Immature natural killer cell (primary cell): ENCODE results near the gene GALNTL6. TPM values are rescaled to one million over a fixed set of nuclear protein-coding genes. Genes with fewer than 3 reads are reported as not detected.

Source experiments
- DNase-seq, 3 donors: peaks; one replicate each; pipeline ENCODE4 v3.0.0; 2022; ENCODE audit warnings: mixed read lengths in 1 of 3
- H3K27ac Mint-ChIP-seq, 6 donors: one replicate each; pipeline ENCODE4 v1.8.0; 2020; ENCODE audit warnings: mixed read lengths in 6 of 6, mild to moderate bottlenecking in 5 of 6, inconsistent platforms in 4 of 6, moderate library complexity in 3 of 6
- H3K27me3 Mint-ChIP-seq, 3 donors: one replicate each; pipeline ENCODE4 v1.8.0; 2020 to 2021; ENCODE audit warnings: low read depth in 3 of 3, mild to moderate bottlenecking in 3 of 3, mixed read lengths in 3 of 3, moderate library complexity in 3 of 3, inconsistent platforms in 1 of 3
- H3K36me3 Mint-ChIP-seq, 3 donors: one replicate each; pipeline ENCODE4 v1.8.0; 2020; ENCODE audit warnings: mixed read lengths in 3 of 3, inconsistent platforms in 2 of 3, mild to moderate bottlenecking in 2 of 3
- H3K4me1 Mint-ChIP-seq, 2 donors: one replicate each; pipeline ENCODE4 v1.8.0; 2020; ENCODE audit warnings: inconsistent platforms in 2 of 2, mild to moderate bottlenecking in 2 of 2, mixed read lengths in 2 of 2, moderate library complexity in 1 of 2
- H3K4me3 Mint-ChIP-seq, 5 donors: one replicate each; pipeline ENCODE4 v1.8.0; 2020; ENCODE audit warnings: mild to moderate bottlenecking in 5 of 5, mixed read lengths in 5 of 5, inconsistent platforms in 3 of 5, moderate library complexity in 3 of 5
- H3K9me3 Mint-ChIP-seq, 6 donors: one replicate each; pipeline ENCODE4 v1.8.0; 2020; ENCODE audit warnings: mild to moderate bottlenecking in 6 of 6, mixed read lengths in 6 of 6, inconsistent platforms in 4 of 6, moderate library complexity in 3 of 6
- polyA plus RNA-seq, 3 donors: library from polyadenylated mRNA; unstranded; fragments of 300-500 nt; fragmentation: Illumina TruSeq; gene quantifications; one replicate each; pipeline ENCODE4 v1.2.3, GENCODE V29; 2021

GALNTL6 gene
- polyA plus RNA-seq, 3 donors from 2014 or later, result not detected

DNA sequence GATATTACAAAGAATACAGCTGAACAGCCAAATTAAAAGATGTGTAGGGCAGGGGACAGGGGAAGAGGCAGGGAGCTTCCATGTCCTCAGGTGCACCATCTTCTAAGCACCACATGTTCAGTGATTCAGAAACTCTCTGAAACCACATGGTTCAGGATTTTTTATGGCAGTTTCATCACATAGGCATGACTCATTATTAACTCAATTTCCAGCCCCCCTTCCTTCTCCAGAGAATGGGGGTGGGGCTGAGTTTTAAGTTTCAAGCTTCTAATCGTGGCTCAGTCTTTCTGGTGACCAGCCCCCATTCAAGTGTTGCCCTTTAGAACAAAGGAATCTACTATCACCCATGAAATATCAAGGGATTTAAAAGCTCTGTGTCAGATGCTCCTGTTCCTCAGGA is 1037.6 kb downstream of the GALNTL6 start:
- DNase-seq, result no peak
- H3K4me3 Mint-ChIP-seq, result no peak overlapping the region
- H3K27me3 Mint-ChIP-seq, result peaks cover 0 to 4% (median 0%) of the 10 kb centered on the region in 3 donors
- H3K4me1 Mint-ChIP-seq, result no peaks in the 10 kb centered on the region
- no peaks in the 10 kb centered on the region for H3K36me3 Mint-ChIP-seq
- H3K9me3 Mint-ChIP-seq, result peaks cover 0 to 9% (median 2%) of the 10 kb centered on the region in 6 donors
- H3K27ac Mint-ChIP-seq, result no peak overlapping the region

- Mint-ChIP-seq H3K36me3 (no peaks in the 10 kb centered on the region), H3K9me3 (peaks cover 0 to 9% (median 2%) of the 10 kb centered on the region in 6 donors), H3K4me1 (no peaks in the 10 kb centered on the region), H3K4me3 (no peak overlapping the region), H3K27me3 (peaks cover 0 to 4% (median 0%) of the 10 kb centered on the region in 3 donors), H3K27ac (no peak overlapping the region)
- DNase-seq, result no peak
These were observed 1038.3 kb downstream of the GALNTL6 start for GRCh38 chr4:172851534-172851933.

DNA sequence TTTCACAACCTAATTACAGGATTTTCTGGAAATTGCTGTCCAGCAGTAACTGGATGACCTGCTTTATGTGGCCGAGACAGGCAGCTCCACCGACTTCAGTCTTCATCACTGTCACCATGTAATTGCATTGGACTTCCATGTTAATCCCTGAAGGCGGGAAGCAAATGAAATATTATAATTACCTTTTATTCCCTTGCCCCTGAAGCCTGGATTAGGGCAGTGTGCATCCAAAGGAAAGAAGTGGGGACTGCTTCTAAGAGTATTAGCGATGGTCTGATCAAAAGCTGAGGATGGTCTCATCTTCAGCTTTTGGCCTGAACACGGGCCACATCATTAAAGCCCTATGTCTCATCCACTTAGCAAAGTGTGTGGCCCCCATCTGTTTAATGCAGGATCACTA is 1043.8 kb downstream of the GALNTL6 start:
- Mint-ChIP-seq H3K9me3 (peaks cover 2 to 13% (median 4%) of the 10 kb centered on the region in 6 donors), H3K4me1 (no peaks in the 10 kb centered on the region), H3K27ac (no peak overlapping the region)

DNA sequence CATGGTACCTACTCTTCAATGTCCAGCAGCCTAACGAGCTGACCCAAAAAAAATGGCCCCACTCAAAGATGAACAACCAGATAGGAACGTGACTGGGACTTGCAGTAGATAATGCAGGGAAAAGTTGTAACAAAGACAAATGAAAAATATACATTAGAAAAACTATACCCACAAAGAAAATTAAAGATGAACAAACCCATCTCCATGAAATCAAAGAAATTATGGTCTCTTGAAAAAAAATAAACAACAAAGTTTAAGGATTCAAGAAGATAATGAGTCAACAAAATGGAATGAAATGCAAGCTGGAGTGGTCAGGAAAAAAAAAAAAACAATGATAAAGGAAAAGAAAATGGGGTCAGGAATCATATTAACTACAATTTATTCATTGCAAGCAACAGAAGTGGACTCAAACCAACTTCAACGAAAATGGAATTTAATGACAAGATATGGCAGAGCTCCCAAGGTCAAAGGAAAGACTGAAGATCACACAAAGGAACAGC is 1045.6 kb downstream of the GALNTL6 start:
- Mint-ChIP-seq H3K4me1 (no peaks in the 10 kb centered on the region), H3K9me3 (peaks cover 4 to 17% (median 6%) of the 10 kb centered on the region in 6 donors), H3K27me3 (peaks cover 0 to 1% (median 0%) of the 10 kb centered on the region in 3 donors), H3K27ac (no peak overlapping the region), H3K4me3 (no peak overlapping the region), H3K36me3 (no peaks in the 10 kb centered on the region)
- no peak for DNase-seq

More for the DNA sequence above, 1043.8 kb downstream of the GALNTL6 start:
- peaks cover 0 to 2% (median 0%) of the 10 kb centered on the region in 3 donors for H3K27me3 Mint-ChIP-seq
- DNase-seq, result no peak
- no peak overlapping the region for H3K4me3 Mint-ChIP-seq
- H3K36me3 Mint-ChIP-seq, result no peaks in the 10 kb centered on the region

- H3K27me3 Mint-ChIP-seq, result no peaks in the 10 kb centered on the region
- no peak overlapping the region for H3K27ac Mint-ChIP-seq
- peaks cover 0 to 3% (median 0%) of the 10 kb centered on the region in 3 donors for H3K36me3 Mint-ChIP-seq
- no peak for DNase-seq
- H3K4me3 Mint-ChIP-seq, result no peak overlapping the region
- H3K4me1 Mint-ChIP-seq, result peaks cover 2 to 7% of the 10 kb centered on the region in 2 donors
- peaks cover 4 to 14% (median 6%) of the 10 kb centered on the region in 6 donors for H3K9me3 Mint-ChIP-seq
These were observed 1051.9 kb downstream of the GALNTL6 start for GRCh38 chr4:172865103-172865502.

DNA sequence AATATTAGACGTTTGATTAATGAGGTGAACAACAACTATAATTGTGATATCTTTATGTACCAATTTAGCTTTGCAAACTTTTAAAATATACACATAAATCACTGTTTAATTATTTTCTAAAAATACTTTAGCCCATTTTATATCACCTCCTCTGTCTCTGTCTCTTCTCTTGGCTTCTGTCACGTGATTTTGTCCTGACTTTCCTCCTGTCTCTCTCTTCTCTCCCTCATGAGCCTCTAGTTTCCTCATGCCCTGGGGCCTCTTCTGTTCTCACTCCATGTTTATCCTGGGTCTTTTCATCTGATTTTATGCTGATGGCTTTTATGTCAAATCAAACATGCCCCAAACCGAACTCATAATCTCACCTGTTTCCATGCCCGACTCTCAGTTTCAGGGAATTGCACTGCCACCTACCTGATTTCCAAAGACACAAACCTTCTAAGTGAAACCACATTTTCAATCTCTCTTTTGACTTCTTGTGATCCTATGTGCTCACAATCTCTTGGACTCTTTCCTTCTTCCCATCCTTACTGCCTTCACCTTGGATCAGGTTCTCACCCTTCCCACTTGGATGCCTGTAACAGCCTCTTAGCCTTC is 1052.4 kb downstream of the GALNTL6 start:
- H3K36me3 Mint-ChIP-seq, result peaks cover 0 to 3% (median 0%) of the 10 kb centered on the region in 3 donors
- DNase-seq, result no peak
- no peaks in the 10 kb centered on the region for H3K27me3 Mint-ChIP-seq
- H3K9me3 Mint-ChIP-seq, result peaks cover 4 to 14% (median 6%) of the 10 kb centered on the region in 6 donors
- H3K27ac Mint-ChIP-seq, result no peak overlapping the region
- peaks cover 2 to 7% of the 10 kb centered on the region in 2 donors for H3K4me1 Mint-ChIP-seq
- H3K4me3 Mint-ChIP-seq, result no peak overlapping the region

DNA sequence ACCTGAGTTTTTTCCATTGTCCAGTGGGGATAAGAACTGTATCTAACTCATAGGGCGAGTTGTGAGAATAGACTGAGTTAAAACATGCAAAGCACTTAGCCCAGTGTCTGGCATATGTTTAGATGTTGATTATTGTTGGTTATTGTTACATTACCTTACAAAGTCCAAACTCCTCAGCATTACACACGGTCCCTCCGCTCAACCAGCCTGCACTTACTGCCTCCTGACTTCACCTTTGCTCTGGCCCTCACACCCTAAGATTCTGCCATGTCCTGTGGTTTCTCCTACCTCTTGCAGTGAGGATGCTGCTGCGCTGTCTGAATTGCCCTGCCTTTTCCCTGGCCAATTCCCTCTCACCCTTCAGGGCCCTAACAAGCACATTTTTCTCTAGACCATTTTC is 1053.2 kb downstream of the GALNTL6 start:
- Mint-ChIP-seq H3K4me1 (peaks cover 2 to 7% of the 10 kb centered on the region in 2 donors), H3K36me3 (peaks cover 0 to 3% (median 0%) of the 10 kb centered on the region in 3 donors), H3K9me3 (peaks cover 4 to 14% (median 6%) of the 10 kb centered on the region in 6 donors), H3K27ac (no peak overlapping the region), H3K4me3 (no peak overlapping the region), H3K27me3 (no peaks in the 10 kb centered on the region)
- no peak for DNase-seq

DNA sequence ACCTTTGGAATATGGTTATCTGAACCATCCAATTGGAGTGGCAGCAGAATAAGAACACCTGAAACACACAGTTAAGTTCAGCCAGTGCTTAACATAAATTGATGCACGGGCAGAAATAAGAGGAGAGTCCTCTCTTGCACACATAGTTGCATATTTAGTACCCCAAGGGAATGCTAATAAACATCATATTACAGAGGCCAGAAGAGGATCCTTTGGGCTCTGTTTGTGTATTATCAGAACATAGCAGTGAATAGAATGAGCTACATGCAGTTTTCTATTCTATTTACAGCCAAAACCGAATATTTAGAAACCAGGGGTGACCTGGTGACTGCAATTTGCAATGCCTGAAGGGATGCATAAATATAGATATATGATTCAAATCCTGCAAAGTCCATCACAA is 1054.6 kb downstream of the GALNTL6 start:
- Mint-ChIP-seq H3K4me3 (no peak overlapping the region), H3K9me3 (peaks cover 0 to 8% (median 1%) of the 10 kb centered on the region in 6 donors), H3K4me1 (peaks cover 2 to 7% of the 10 kb centered on the region in 2 donors), H3K27me3 (no peaks in the 10 kb centered on the region), H3K27ac (no peak overlapping the region), H3K36me3 (peaks cover 0 to 3% (median 0%) of the 10 kb centered on the region in 3 donors)
- DNase-seq, result no peak

DNA sequence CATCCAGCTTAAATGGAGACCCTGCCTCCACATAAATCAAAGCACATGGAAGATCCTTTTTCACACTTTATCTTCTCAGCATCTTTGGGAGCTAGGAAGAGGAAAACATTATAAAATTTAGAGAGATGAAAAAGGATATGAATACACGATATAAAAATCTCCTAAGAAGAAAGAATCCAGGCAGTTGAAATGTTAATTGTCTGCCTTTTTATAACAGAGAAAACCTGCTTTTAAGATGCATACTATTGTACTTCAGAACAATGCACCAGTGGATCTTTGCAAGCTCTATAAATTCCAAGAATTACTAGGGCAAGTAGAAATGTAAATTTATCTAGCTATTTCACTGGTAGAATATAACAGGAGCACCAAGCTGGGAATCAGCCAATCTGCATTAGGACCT is 1055.1 kb downstream of the GALNTL6 start:
- peaks cover 2 to 7% of the 10 kb centered on the region in 2 donors for H3K4me1 Mint-ChIP-seq
- H3K36me3 Mint-ChIP-seq, result peaks cover 0 to 3% (median 0%) of the 10 kb centered on the region in 3 donors
- H3K4me3 Mint-ChIP-seq, result no peak overlapping the region
- no peak for DNase-seq
- H3K27me3 Mint-ChIP-seq, result no peaks in the 10 kb centered on the region
- H3K27ac Mint-ChIP-seq, result no peak overlapping the region
- H3K9me3 Mint-ChIP-seq, result peaks cover 0 to 8% (median under 1%) of the 10 kb centered on the region in 6 donors

DNA sequence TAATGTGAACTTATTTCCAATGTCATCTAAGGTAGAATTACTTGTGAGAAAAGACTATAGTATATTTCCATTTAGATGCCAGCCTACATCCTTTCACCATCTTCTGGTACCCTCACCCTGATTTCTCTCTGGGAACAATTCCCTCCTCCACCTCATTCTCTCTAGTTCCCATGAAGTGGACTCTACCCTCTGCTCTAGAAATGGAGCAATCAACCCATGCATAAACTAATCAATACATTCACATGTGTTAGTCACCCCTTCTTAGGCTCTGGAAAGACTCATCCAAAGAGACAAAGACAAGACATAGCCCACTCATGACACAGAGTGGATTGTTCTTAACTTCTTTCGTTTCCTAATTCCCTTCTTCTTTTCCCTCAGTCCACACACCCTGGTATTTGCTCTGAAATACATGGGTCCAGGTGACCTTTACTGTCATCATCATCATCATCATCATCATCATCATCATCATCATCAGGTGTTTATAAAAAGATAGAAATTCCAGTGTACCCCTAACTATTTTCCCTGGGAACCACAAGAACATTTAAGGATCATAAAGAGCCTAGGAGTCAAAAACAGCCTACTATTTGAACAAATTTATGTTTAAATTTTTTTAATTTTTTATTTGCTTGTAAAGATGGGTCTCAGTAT is 1056.5 kb downstream of the GALNTL6 start:
- H3K4me1 Mint-ChIP-seq, result peaks cover 2 to 7% of the 10 kb centered on the region in 2 donors
- no peak for DNase-seq
- H3K9me3 Mint-ChIP-seq, result peaks cover 0 to 4% (median 0%) of the 10 kb centered on the region in 6 donors
- H3K4me3 Mint-ChIP-seq, result no peak overlapping the region
- peaks cover 0 to 2% (median 0%) of the 10 kb centered on the region in 3 donors for H3K27me3 Mint-ChIP-seq
- H3K27ac Mint-ChIP-seq, result no peak overlapping the region
- H3K36me3 Mint-ChIP-seq, result peaks cover 0 to 3% (median 0%) of the 10 kb centered on the region in 3 donors

DNA sequence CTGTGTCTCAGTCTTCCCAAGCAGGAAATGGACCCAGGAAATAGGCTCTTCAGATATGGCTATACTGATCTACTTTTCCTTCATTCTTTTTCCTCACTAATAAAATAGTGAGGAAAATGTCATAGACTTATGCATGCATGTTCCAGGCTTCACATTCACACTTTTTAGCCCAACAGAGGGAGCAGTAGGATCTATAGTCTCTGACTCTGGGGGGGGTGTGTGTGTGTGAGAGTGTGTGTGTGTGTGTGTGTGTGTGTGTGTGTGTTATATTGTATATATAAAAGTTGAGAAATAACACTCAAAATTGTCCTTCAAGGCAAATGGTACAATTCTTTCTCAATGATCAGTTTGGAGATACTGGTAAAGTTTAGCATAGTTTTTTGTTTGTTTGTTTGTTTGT is 1058.2 kb downstream of the GALNTL6 start:
- Mint-ChIP-seq H3K27me3 (peaks cover 0 to 3% (median 0%) of the 10 kb centered on the region in 3 donors), H3K4me3 (no peak overlapping the region), H3K36me3 (no peaks in the 10 kb centered on the region), H3K9me3 (peaks cover 0 to 4% (median 1%) of the 10 kb centered on the region in 6 donors), H3K27ac (no peak overlapping the region), H3K4me1 (peaks cover 2 to 7% of the 10 kb centered on the region in 2 donors)
- no peak for DNase-seq

- Mint-ChIP-seq H3K9me3 (peaks cover 0 to 5% (median 2%) of the 10 kb centered on the region in 6 donors), H3K27ac (no peak overlapping the region), H3K4me1 (no peaks in the 10 kb centered on the region), H3K4me3 (no peak overlapping the region), H3K27me3 (peaks cover 0 to 3% (median 0%) of the 10 kb centered on the region in 3 donors), H3K36me3 (no peaks in the 10 kb centered on the region)
- DNase-seq, result no peak
These were observed 1061.7 kb downstream of the GALNTL6 start for GRCh38 chr4:172874944-172875343.

GRCh38 chr4:172876394-172876793 is 1063.2 kb downstream of the GALNTL6 start:
- Mint-ChIP-seq H3K4me3 (no peak overlapping the region), H3K36me3 (no peaks in the 10 kb centered on the region), H3K4me1 (no peaks in the 10 kb centered on the region), H3K27ac (no peak overlapping the region), H3K9me3 (peaks cover 0 to 5% (median 2%) of the 10 kb centered on the region in 6 donors), H3K27me3 (peaks cover 0 to 5% (median 0%) of the 10 kb centered on the region in 3 donors)
- DNase-seq, result no peak

- no peaks in the 10 kb centered on the region for H3K36me3 Mint-ChIP-seq
- peaks cover 0 to 1% (median 0%) of the 10 kb centered on the region in 3 donors for H3K27me3 Mint-ChIP-seq
- no peak for DNase-seq
- no peak overlapping the region for H3K27ac Mint-ChIP-seq
- H3K4me1 Mint-ChIP-seq, result no peaks in the 10 kb centered on the region
- H3K4me3 Mint-ChIP-seq, result no peak overlapping the region
- peaks cover 0 to 16% (median 3%) of the 10 kb centered on the region in 6 donors for H3K9me3 Mint-ChIP-seq
These were observed 1068.4 kb downstream of the GALNTL6 start for GRCh38 chr4:172881645-172882044.
